IPS-20b (cell line): ENCODE measurements around the gene HMCN1.

ENCODE experiments used
- H3K27ac ChIP-seq: one replicate; pipeline ENCODE4 v1.5.1; 2013; ENCODE audit warnings: low read length
- H3K27me3 ChIP-seq: 2 replicates; pipeline ENCODE4 v1.6.1; 2013; ENCODE audit warnings: mild to moderate bottlenecking, low read length, inconsistent platforms; ENCODE audit not compliant: insufficient read depth
- H3K36me3 ChIP-seq: 2 replicates; pipeline ENCODE4 v1.6.1; 2013; ENCODE audit warnings: low read depth, mild to moderate bottlenecking, inconsistent platforms, low read length, moderate library complexity; ENCODE audit not compliant: insufficient read depth
- H3K4me1 ChIP-seq: 2 replicates; pipeline ENCODE4 v1.6.1; 2013; ENCODE audit warnings: mild to moderate bottlenecking, control low read depth, inconsistent platforms, low read length, moderate library complexity; ENCODE audit not compliant: insufficient read depth
- H3K4me3 ChIP-seq: 2 replicates; pipeline ENCODE4 v1.5.1; 2013; ENCODE audit warnings: mild to moderate bottlenecking, low read length, inconsistent platforms
- H3K9ac ChIP-seq: 2 replicates; pipeline ENCODE4 v1.6.1; 2013; ENCODE audit warnings: low read depth, mild to moderate bottlenecking, inconsistent platforms, low read length, moderate library complexity
- H3K9me3 ChIP-seq: 2 replicates; pipeline ENCODE4 v1.6.1; 2013; ENCODE audit warnings: mild to moderate bottlenecking, low read depth, low read length, inconsistent platforms; ENCODE audit not compliant: insufficient read depth

HMCN1 gene

GRCh38 chr1:186220067-186220466, 485.9 kb downstream of the HMCN1 start:
- no peak overlapping the region for H3K27ac ChIP-seq
- no peaks in the 10 kb centered on the region for H3K36me3 ChIP-seq
- no peaks in the 10 kb centered on the region for H3K4me1 ChIP-seq
- H3K9me3 ChIP-seq: no peaks in the 10 kb centered on the region
- H3K27me3 ChIP-seq: no peaks in the 10 kb centered on the region
- no peak overlapping the region for H3K9ac ChIP-seq
- no peak overlapping the region for H3K4me3 ChIP-seq

- Histone ChIP-seq H3K9ac (no peak overlapping the region), H3K4me1 (no peaks in the 10 kb centered on the region), H3K27ac (no peak overlapping the region), H3K9me3 (no peaks in the 10 kb centered on the region), H3K27me3 (no peaks in the 10 kb centered on the region), H3K36me3 (no peaks in the 10 kb centered on the region), H3K4me3 (no peak overlapping the region)
These were observed 486.7 kb downstream of the HMCN1 start for GRCh38 chr1:186220911-186221310.

GRCh38 chr1:186225096-186225495, 490.9 kb downstream of the HMCN1 start:
- no peaks in the 10 kb centered on the region for H3K9me3 ChIP-seq
- H3K27ac ChIP-seq: no peak overlapping the region
- H3K27me3 ChIP-seq: no peaks in the 10 kb centered on the region
- no peak overlapping the region for H3K4me3 ChIP-seq
- no peaks in the 10 kb centered on the region for H3K36me3 ChIP-seq
- H3K9ac ChIP-seq: no peak overlapping the region
- H3K4me1 ChIP-seq: no peaks in the 10 kb centered on the region; the same call in 1 of the 2 replicates

- H3K9ac ChIP-seq: no peak overlapping the region
- no peak overlapping the region for H3K4me3 ChIP-seq
These were observed 494.6 kb downstream of the HMCN1 start for GRCh38 chr1:186228749-186229148.

GRCh38 chr1:186231861-186232436, 497.8 kb downstream of the HMCN1 start:
- Histone ChIP-seq H3K27me3 (no peaks in the 10 kb centered on the region), H3K9me3 (no peaks in the 10 kb centered on the region), H3K4me3 (no peak overlapping the region), H3K27ac (no peak overlapping the region), H3K9ac (no peak overlapping the region), H3K4me1 (no peaks in the 10 kb centered on the region; the same call in 1 of the 2 replicates), H3K36me3 (no peaks in the 10 kb centered on the region)

More at GRCh38 chr1:186228749-186229148, 494.6 kb downstream of the HMCN1 start:
- H3K4me1 ChIP-seq: no peaks in the 10 kb centered on the region; the same call in 1 of the 2 replicates
- H3K9me3 ChIP-seq: no peaks in the 10 kb centered on the region
- no peaks in the 10 kb centered on the region for H3K36me3 ChIP-seq
- H3K27me3 ChIP-seq: no peaks in the 10 kb centered on the region
- H3K27ac ChIP-seq: no peak overlapping the region

- no peak overlapping the region for H3K4me3 ChIP-seq
- no peaks in the 10 kb centered on the region for H3K4me1 ChIP-seq
- no peaks in the 10 kb centered on the region for H3K36me3 ChIP-seq
- H3K9ac ChIP-seq: no peak overlapping the region
- no peaks in the 10 kb centered on the region for H3K27me3 ChIP-seq
- no peaks in the 10 kb centered on the region for H3K9me3 ChIP-seq
- H3K27ac ChIP-seq: no peak overlapping the region
These were observed 500.9 kb downstream of the HMCN1 start for GRCh38 chr1:186234976-186235686.

- Histone ChIP-seq H3K27me3 (no peaks in the 10 kb centered on the region), H3K36me3 (no peaks in the 10 kb centered on the region), H3K9me3 (no peaks in the 10 kb centered on the region), H3K4me3 (no peak overlapping the region), H3K9ac (no peak overlapping the region), H3K4me1 (no peaks in the 10 kb centered on the region), H3K27ac (no peak overlapping the region)
These were observed 501.5 kb downstream of the HMCN1 start for GRCh38 chr1:186235696-186236095.

GRCh38 chr1:186236921-186237320, 502.7 kb downstream of the HMCN1 start:
- no peak overlapping the region for H3K9ac ChIP-seq
- H3K27me3 ChIP-seq: no peaks in the 10 kb centered on the region
- H3K36me3 ChIP-seq: no peaks in the 10 kb centered on the region
- no peaks in the 10 kb centered on the region for H3K9me3 ChIP-seq
- H3K27ac ChIP-seq: no peak overlapping the region
- no peaks in the 10 kb centered on the region for H3K4me1 ChIP-seq
- no peak overlapping the region for H3K4me3 ChIP-seq

GRCh38 chr1:186239171-186239570, 505.0 kb downstream of the HMCN1 start:
- no peak overlapping the region for H3K4me3 ChIP-seq
- H3K9me3 ChIP-seq: no peaks in the 10 kb centered on the region
- no peak overlapping the region for H3K27ac ChIP-seq
- no peak overlapping the region for H3K9ac ChIP-seq
- no peaks in the 10 kb centered on the region for H3K36me3 ChIP-seq
- H3K4me1 ChIP-seq: no peaks in the 10 kb centered on the region
- H3K27me3 ChIP-seq: no peaks in the 10 kb centered on the region

- no peak overlapping the region for H3K9ac ChIP-seq
These were observed 506.2 kb downstream of the HMCN1 start for GRCh38 chr1:186240436-186240835.

More at GRCh38 chr1:186240436-186240835, 506.2 kb downstream of the HMCN1 start:
- no peak overlapping the region for H3K27ac ChIP-seq
- no peaks in the 10 kb centered on the region for H3K36me3 ChIP-seq
- no peaks in the 10 kb centered on the region for H3K4me1 ChIP-seq
- no peak overlapping the region for H3K4me3 ChIP-seq
- no peaks in the 10 kb centered on the region for H3K27me3 ChIP-seq
- no peaks in the 10 kb centered on the region for H3K9me3 ChIP-seq
